ENCODE measurements around the gene MGLL.

DNA sequence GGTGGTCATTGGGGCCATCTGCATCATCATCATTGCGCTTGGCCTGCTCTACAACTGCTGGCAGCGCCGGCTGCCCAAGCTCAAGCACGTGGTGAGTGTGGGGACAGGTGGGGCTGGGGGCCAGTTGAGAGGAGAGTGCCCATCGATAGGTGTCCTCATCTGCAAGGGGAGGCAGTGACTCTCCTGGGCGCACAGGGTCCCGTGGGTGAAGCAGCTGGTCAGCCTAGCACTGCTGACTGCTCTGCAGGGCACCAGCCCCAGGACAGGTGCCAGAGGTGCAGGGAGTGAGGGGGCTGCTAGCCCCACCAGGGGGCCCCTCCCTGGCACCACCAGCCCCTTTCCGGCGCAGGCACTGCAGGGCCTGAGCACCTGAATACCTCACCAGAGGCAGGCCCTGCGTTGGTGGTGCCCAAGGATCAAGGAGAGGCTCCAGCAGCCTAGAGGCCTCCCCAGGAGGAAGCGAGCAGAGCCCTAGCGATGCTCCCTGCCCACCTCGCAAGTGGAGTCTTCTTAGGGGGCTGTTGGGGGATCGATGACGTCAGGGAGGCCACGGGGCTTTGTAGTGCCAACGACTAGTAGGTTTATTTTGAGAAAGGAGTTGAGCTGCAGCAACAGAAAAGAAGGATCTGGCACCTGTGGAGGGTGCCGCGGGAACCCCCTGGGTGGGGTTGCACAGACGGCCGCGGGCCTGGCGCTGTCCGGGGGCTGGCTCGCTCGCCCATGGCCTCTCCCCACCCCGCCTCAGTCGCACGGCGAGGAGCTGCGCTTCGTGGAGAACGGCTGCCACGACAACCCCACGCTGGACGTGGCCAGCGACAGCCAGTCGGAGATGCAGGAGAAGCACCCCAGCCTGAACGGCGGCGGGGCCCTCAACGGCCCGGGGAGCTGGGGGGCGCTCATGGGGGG is 150.5 kb downstream of the MGLL start:
- TF ChIP-seq CTCF (conservative IDR thresholded peaks at IDR 0.05; ENCODE audit: low read length) (peak; percentile 22; the same call in 1 of the 2 replicates), EZH2phosphoT487 (IDR thresholded peaks at IDR 0.05; ENCODE audit: borderline replicate concordance, low read depth, low read length) (no peak)

All from OCI-LY7 (cell line).